Measurements from ENCODE around the gene SLC16A9.

GRCh38 chr10:59753267-59753666, 43.6 kb upstream of the SLC16A9 start, which contains the start of gene MRLN:
- TF ChIP-seq EZH2 (IDR thresholded peaks at IDR 0.05; ENCODE audit: borderline replicate concordance, low read length), result no peak
- no peak for TF ChIP-seq CTCF (IDR thresholded peaks at IDR 0.05; ENCODE audit: low read length)
